ENCODE measurements around the gene LRTM2. TPM values are rescaled to one million over a fixed set of nuclear protein-coding genes. Genes with fewer than 3 reads are reported as not detected.
A peak's percentile ranks its signal among the peaks of the same experiment; 100 is the strongest.

The LRTM2 gene
- polyA plus RNA-seq, 3 donors: 0.31 to 0.42 (median 0.33) TPM

- DNase-seq (ENCODE audit: low read depth in 3 of 3, low spot score in 2 of 3): no peak
These were observed 23.1 kb upstream of the LRTM2 start for GRCh38 chr12:1797011-1797901.

GRCh38 chr12:1797991-1798640 lies 22.2 kb upstream of the LRTM2 start:
- no peak for DNase-seq (ENCODE audit: low read depth in 3 of 3, low spot score in 2 of 3)

DNA sequence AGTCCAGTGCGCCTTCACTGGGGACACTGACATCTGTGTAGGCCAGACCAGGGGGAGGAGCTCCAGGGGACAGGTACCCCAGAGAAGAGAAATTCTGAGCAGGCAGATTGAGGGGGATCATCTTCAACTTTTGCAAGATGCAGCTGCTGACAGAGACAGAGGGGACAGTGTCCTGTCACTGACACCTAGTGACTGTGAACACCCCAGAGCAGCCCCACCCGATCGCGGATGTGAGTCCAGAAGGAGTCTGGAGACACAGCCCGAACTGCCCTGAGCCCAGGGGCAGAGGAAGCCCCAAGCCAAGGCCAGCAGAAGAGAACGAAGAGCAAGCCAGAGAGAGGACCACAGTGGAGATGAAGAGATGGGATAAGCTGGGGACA lies 21.7 kb upstream of the LRTM2 start:
- no peak for DNase-seq (ENCODE audit: low read depth in 3 of 3, low spot score in 2 of 3)

GRCh38 chr12:1799051-1799881 lies 21.1 kb upstream of the LRTM2 start:
- DNase-seq (ENCODE audit: low read depth in 3 of 3, low spot score in 2 of 3): no peak

GRCh38 chr12:1799882-1800400 lies 20.4 kb upstream of the LRTM2 start:
- no peak for DNase-seq (ENCODE audit: low read depth in 3 of 3, low spot score in 2 of 3)

DNA sequence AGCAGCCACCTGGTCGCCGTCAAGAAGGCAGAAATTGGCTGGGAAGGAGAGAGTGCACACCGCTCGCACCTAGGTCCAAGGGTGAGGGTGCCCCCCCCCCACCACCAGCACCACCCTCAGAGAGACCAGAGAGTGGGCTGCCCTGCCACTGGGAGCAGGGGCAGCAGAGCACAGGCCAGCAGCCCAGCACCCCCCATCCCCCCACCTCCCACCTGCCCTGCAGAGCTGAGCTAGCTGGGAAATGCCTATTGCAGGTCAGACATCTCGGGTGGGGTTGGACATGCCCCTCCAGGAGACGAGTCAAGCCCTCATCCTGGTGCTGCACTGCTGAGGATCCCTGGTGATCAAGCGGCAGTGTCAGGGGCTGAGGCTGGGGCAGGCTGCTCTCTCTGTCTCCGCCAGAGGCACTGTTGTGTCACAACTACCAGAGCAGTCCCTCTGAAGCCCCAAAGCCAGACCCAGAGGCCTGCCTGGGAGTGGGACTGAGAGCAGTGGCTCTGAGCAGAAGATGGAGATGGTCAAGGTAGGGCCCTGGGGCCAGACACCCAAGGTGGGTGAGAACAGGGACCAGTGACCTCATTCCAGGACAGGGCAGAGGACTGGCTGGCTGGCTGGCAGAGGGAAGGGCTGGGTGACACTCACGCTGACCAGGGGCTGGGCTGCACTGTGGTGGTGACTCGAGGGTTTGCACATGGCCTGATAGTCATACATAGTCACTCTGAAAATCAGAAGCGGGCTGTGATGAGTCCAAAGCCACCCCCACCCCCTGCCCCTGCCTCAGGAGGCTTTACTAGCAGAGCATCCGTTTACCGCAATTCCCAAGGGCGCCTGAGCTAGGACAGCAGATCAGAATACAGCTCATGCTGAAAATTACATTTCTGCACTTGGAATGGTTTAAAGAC lies 19.7 kb upstream of the LRTM2 start:
- DNase-seq (ENCODE audit: low read depth in 3 of 3, low spot score in 2 of 3): no peak

- no peak for DNase-seq (ENCODE audit: low read depth in 3 of 3, low spot score in 2 of 3)
These were observed 18.9 kb upstream of the LRTM2 start for GRCh38 chr12:1801303-1801975.

DNA sequence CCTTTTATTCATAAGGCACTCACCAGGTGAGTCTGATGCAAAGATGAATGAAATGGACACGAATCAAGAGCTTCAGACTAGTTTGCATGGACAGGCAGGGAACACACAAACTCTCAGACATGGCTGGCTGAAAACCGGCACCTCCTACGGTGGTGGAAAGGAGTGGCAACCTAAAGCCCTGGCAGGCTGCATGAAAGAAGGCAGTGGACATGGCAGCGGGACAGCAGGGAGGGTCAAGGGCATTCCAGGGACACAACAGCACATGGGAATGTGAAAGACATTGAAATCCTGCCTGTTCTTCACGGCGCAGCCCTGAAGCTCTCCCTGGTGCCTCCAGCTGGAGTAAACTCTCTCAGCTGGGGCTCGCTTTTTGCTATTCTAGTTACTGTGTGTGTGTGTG lies 16.6 kb upstream of the LRTM2 start:
- no peak for DNase-seq (ENCODE audit: low read depth in 3 of 3, low spot score in 2 of 3)

DNA sequence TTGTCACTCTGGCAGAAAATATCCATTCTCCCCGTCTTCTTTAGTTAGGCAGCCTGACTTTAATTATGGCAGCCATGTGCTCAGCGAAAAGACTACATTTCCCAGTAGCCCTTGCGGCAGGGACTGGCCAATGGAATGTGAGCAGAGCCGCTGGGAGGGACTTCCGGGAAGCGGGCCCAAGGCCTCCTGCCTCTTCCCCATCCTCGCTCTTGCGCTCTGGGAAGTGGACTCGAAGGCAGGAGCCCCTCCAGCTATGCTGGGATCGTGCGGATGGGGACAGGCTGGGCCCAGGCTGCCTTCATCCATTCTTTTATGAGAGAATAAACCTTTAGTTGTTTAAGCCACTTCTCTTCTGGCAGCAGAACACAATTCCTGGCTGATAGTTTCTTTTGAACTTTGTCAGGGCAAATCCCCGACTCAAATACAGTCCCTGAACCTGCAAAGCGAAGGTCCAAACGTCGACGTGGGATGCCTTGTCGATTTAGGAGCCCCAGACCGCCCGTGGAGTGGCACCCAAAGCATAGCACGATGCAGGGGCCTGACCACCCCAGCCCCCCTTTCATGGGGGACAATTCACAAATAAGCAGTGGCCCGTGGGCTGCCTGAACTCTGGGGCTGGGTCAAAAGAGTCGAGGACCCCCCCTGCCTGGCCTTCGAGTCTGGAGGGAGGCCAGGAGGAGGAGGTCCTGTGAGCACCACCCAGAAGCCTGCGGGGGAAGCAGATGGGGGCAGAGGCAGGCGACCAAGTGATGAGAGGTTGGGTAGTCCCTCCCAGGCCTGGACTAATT lies 15.6 kb upstream of the LRTM2 start:
- peak; percentile 65 to 81 (median 67) for DNase-seq (ENCODE audit: low read depth in 3 of 3, low spot score in 2 of 3)

- no peak for DNase-seq (ENCODE audit: low read depth in 3 of 3, low spot score in 2 of 3)
These were observed 14.8 kb upstream of the LRTM2 start for GRCh38 chr12:1805441-1806081.

GRCh38 chr12:1806301-1807086 lies 13.9 kb upstream of the LRTM2 start:
- DNase-seq (ENCODE audit: low read depth in 3 of 3, low spot score in 2 of 3): no peak

DNA sequence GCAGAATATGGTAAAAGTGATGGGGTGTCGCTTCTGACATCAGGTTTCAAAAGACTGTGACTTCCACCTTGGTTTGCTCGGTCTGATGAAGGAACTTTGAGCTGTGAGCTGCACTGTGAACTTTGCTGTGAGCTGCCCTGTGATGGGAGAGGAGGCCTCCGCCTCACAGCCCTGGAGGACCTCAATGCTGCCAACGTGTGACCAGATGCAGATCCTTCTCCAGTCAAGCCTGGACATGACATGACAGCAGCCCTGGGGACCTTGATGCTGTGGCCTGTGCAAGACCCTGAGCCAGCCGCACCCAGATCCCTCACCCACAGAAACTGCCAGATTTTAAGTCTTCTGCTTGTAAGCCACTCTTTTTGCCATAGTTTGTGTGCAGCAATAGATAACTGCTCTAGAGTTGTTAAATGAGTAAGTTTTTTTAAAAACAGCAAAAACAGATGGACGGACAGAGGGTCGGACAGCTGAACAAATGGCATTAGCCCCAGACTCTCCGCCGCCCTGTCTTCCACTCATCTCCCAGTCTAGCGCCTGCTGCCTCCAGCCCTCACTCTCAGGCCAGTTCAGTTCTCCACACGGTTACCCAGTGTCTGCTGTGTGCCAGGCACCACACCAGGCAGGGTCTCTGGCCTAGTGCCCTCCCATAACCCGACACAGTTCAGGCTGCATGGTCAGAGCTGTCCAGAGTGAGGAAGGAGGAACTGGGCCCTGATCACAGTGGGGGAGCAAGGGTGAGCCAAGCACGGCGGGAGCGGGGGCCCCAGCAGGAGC lies 13.1 kb upstream of the LRTM2 start:
- DNase-seq (ENCODE audit: low read depth in 3 of 3, low spot score in 2 of 3): no peak

GRCh38 chr12:1808036-1808797 lies 12.1 kb upstream of the LRTM2 start:
- no peak for DNase-seq (ENCODE audit: low read depth in 3 of 3, low spot score in 2 of 3)

DNA sequence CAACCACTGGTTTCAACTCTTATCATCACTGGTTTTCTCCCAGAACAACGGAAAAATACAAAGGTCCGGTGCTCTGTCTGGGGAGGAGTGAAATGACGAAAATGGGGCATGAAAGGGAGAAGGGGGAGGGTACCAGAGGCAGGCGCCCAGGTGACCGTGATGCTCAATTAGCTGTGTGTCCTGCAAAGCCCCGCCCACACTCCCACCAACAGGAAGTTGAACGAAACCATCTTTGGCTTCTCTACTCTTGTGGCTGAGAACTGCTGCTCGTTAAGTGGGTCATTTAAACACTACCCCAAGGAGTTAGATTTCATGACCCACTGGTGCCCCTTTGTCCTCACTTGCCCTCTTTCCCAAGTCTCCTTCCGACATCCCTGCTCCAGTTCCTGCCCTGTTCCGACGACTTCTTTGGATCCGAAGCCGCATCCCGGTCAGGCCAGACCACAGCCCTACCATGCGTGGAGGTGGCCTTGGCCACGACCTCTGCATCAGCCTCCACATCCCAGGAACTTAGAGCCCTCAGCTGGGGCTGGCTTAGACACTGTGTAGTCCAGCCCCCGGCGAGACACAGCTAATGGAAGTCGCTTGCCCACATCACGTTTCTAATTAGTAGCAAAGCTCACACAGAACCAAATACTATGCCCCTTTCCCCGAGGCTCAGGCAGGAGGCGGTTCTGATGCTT lies 11.4 kb upstream of the LRTM2 start:
- DNase-seq (ENCODE audit: low read depth in 3 of 3, low spot score in 2 of 3): no peak

DNA sequence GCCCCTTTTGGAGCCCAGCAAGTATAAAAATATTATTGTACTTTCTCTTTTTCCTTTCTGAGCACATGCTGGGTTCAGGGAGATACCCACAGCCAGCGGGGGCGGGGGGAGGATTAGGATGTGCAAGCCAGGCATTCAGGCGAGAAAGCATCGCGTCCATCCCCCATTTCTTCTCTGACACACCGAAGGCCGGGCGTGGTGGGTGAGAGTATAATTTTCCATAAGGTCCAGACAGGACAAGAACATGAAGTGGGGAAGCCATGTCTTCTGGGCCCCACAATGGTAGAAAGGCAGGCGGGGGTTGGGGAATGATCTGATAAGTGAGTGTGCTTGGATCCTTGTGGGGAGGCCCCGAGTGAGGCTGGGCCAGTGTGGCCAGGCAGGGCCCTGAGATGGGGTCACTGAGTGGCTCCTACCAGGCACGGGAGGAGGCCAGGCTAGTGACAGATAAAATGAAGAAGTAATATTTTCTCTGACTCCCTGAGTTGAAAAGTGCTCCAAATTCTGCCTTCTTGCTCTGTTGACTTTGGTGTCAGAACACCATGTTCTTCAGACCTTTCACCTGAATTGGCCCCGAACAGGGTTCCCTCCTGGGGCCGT lies 10.7 kb upstream of the LRTM2 start:
- no peak for DNase-seq (ENCODE audit: low read depth in 3 of 3, low spot score in 2 of 3)
